Upper lobe of right lung (tissue), 1 donor: ENCODE results near the gene KCNMA1. TPM values are rescaled to one million over a fixed set of nuclear protein-coding genes. Genes with fewer than 3 reads are reported as not detected.
A peak's percentile ranks its signal among the peaks of the same experiment; 100 is the strongest.

Source experiments
- ATAC-seq: fragments of 200-7000 bp; cut with Tn5 transposase; one replicate; pipeline ENCODE4 v1.9.1; 2020; ENCODE audit warnings: mild to moderate bottlenecking, moderate library complexity
- DNase-seq: peaks from one replicate; pipeline ENCODE4 v3.0.0-alpha.2; 2020
- H3K27ac ChIP-seq: fragments of 200-600 bp; one replicate; pipeline ENCODE4 v1.8.0; 2022
- H3K27me3 ChIP-seq: fragments of 200-600 bp; one replicate; pipeline ENCODE4 v1.8.0; 2022; ENCODE audit warnings: mild to moderate bottlenecking
- H3K36me3 ChIP-seq: fragments of 200-600 bp; one replicate; pipeline ENCODE4 v1.8.0; 2022
- H3K4me1 ChIP-seq: fragments of 200-600 bp; one replicate; pipeline ENCODE4 v1.8.0; 2022
- H3K4me3 ChIP-seq: fragments of 200-600 bp; one replicate; pipeline ENCODE4 v1.8.0; 2022; ENCODE audit warnings: mild to moderate bottlenecking
- H3K9me3 ChIP-seq: fragments of 200-600 bp; one replicate; pipeline ENCODE4 v1.8.0; 2022
- intact Hi-C: fragments of 100-400 bp; cut with DNase I; formaldehyde crosslinking; loops from one replicate; pipeline ENCODE4 v1.11.0; 2022
- total RNA-seq: library from RNA; stranded (reverse); fragmentation: NEBNext Ultra II Directional; extraction: Animal tissue kit (Norgen Biotek cat#: 25700); gene quantifications from one replicate; pipeline ENCODE4 v1.2.1, GENCODE V29; 2021
- TF ChIP-seq, protein P1 (sequence below): fragments of 200-600 bp; IDR thresholded peaks from one replicate; pipeline ENCODE4 v1.8.0; 2022; ENCODE audit warnings: antibody characterized with exemption
- donor health status: DM: no; HTN: yes; CAD: no; lungs with severe emphysema.

Gene KCNMA1
- total RNA-seq, 1 donor from 2014 or later, result 26.3 TPM

- intact Hi-C loops, result no loop called here
Measured at GRCh38 chr10:77049146-77049545, 588.5 kb downstream of the KCNMA1 start.

GRCh38 chr10:77045085-77045484 is 592.5 kb downstream of the KCNMA1 start:
- Histone ChIP-seq H3K27ac (no peak overlapping the region), H3K4me3 (no peak overlapping the region), H3K27me3 (no peaks in the 10 kb centered on the region), H3K9me3 (no peaks in the 10 kb centered on the region), H3K4me1 (peaks cover 5% of the 10 kb centered on the region), H3K36me3 (no peaks in the 10 kb centered on the region)
- intact Hi-C loops, result no loop called here
- TF ChIP-seq, protein P1, sequence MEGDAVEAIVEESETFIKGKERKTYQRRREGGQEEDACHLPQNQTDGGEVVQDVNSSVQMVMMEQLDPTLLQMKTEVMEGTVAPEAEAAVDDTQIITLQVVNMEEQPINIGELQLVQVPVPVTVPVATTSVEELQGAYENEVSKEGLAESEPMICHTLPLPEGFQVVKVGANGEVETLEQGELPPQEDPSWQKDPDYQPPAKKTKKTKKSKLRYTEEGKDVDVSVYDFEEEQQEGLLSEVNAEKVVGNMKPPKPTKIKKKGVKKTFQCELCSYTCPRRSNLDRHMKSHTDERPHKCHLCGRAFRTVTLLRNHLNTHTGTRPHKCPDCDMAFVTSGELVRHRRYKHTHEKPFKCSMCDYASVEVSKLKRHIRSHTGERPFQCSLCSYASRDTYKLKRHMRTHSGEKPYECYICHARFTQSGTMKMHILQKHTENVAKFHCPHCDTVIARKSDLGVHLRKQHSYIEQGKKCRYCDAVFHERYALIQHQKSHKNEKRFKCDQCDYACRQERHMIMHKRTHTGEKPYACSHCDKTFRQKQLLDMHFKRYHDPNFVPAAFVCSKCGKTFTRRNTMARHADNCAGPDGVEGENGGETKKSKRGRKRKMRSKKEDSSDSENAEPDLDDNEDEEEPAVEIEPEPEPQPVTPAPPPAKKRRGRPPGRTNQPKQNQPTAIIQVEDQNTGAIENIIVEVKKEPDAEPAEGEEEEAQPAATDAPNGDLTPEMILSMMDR, result no peak
- ATAC-seq (no peak), DNase-seq (no peak)

More at GRCh38 chr10:77049146-77049545, 588.5 kb downstream of the KCNMA1 start:
- no peaks in the 10 kb centered on the region for H3K9me3 ChIP-seq
- no peaks in the 10 kb centered on the region for H3K27me3 ChIP-seq
- no peak overlapping the region for H3K4me3 ChIP-seq
- H3K36me3 ChIP-seq, result no peaks in the 10 kb centered on the region
- TF ChIP-seq, protein P1, result no peak
- no peak overlapping the region for H3K27ac ChIP-seq
- DNase-seq (no peak), ATAC-seq (no peak)
- H3K4me1 ChIP-seq, result no peaks in the 10 kb centered on the region

DNA sequence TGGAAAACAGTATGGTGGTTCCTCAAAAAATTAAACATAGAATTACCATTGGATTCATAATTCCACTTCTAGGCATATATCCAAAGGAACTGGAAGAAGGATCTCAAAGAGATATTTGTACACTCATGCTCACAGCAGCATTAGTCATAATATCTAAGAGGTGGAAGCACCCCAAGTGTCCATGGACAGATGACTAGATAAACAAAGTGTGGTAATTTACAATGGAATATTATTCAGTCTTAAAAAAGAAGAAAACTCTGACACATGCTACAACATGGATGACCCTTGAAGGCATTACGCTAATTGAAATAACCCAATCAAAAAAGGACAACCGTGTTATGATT is 594.2 kb downstream of the KCNMA1 start:
- H3K4me3 ChIP-seq, result no peak overlapping the region
- no peak for DNase-seq
- H3K4me1 ChIP-seq, result peaks cover 5% of the 10 kb centered on the region
- TF ChIP-seq, protein P1, result no peak
- ATAC-seq, result no peak
- H3K27me3 ChIP-seq, result no peaks in the 10 kb centered on the region
- H3K9me3 ChIP-seq, result no peaks in the 10 kb centered on the region
- H3K27ac ChIP-seq, result no peak overlapping the region
- no peaks in the 10 kb centered on the region for H3K36me3 ChIP-seq
- intact Hi-C loops, result no loop called here

GRCh38 chr10:77042706-77043419 is 594.7 kb downstream of the KCNMA1 start:
- no peak for ATAC-seq
- Histone ChIP-seq H3K4me1 (peaks cover 5% of the 10 kb centered on the region), H3K36me3 (no peaks in the 10 kb centered on the region), H3K9me3 (no peaks in the 10 kb centered on the region), H3K4me3 (no peak overlapping the region), H3K27ac (no peak overlapping the region), H3K27me3 (no peaks in the 10 kb centered on the region)
- intact Hi-C loops, result no loop called here
- DNase-seq, result no peak
- TF ChIP-seq, protein P1, result no peak

- TF ChIP-seq, protein P1, result no peak
- ATAC-seq (peak; percentile 64), DNase-seq (no peak)
- H3K4me1 ChIP-seq, result peaks cover 5% of the 10 kb centered on the region
- no peaks in the 10 kb centered on the region for H3K9me3 ChIP-seq
- intact Hi-C loops, result no loop called here
- no peaks in the 10 kb centered on the region for H3K36me3 ChIP-seq
- no peak overlapping the region for H3K4me3 ChIP-seq
- no peaks in the 10 kb centered on the region for H3K27me3 ChIP-seq
- no peak overlapping the region for H3K27ac ChIP-seq
Measured at GRCh38 chr10:77041636-77042258, 595.9 kb downstream of the KCNMA1 start.
